GM19324 (cell line): ENCODE data around the gene ASTL.

Source experiments
- ATAC-seq: cut with Tn5 transposase; IDR thresholded peaks from one replicate; pipeline ENCODE4 v1.9.1; 2021; ENCODE audit warnings: mild to moderate bottlenecking, moderate library complexity; ENCODE audit not compliant: unreplicated experiment, low FRiP score

Gene ASTL

DNA sequence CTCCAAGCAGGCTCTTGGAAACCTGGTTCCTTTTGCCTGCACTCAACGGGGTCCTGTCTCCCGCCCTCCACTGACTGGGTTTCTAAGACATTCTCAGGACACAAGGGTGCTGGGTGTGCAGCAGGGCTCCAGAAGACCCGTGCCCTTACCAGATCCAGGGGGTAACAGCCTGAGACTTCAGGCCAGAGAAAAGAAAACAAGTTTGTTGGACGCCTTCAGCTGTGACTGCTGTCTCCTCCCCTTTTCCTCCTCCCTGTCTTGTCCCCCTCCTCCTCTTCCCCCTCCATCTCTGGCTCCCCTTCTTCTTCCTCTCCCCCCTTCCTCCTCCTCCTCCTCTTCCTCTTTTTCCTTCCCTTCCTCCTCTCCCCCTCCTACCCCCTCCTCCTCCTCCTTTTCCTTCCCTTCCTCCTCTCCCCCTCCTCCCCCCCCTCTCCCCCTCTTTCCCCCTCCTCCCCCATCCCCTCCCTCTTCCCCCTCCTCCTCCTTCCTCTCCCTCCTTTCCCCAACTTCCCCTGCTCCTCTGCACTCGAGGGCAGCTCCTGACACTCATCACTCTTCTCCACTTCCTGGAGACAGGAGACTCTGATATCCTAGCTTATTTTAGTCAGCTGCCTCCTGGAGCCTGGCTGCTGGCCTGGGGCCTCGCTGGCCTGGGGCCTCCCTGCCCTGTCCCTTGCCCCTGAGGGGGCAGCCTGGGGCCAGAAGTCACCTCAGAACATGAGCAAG is 34.4 kb downstream of the ASTL start:
- no peak for ATAC-seq

DNA sequence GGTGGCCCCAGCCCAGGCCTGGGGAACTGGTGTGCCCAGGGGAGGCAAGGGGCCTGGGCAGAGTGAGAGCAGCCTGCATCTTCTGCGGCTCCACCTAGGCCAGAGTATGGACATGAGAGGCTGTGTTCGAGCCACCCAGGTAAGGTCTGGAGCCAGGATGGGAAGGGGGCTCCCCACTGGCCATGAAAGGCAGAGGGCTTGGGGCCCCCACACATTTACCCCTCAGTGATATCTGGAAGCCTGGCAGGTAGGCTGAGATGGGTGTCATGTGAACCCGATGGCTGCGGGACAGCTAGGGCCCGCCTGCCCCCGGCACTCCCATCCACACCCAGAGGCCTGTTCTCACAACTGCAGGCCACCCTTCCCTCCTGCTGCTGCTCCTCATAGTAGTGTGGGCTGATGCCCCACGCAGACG is 35.1 kb downstream of the ASTL start:
- ATAC-seq = no peak

DNA sequence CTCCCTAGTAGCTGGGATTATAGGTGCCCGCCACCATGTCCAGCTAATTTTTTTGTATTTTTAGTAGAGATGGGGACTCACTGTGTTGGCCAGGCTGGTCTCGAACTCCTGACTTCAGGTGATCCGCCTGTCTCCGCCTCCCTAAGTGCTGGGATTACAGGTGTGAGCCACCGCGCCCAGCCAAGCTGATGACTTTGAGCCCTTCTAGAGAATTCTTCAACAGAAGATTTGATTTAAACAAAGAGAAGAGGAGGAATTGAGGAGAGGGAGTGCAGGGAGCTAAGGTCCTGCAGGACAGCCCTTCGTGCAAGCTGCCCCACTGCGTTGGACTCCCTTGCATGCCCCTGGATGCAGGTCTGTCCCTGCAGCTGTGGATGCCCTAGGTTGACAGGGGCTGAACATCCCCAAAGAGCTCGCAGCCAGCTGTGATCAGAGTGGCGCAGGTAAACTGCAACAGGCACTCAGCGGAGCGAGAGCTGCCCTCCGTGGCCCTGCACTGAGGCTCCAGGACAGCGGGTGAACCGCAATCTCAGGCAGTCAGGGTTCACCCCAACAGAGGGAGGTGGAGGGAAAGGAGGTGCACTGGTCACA is 35.6 kb downstream of the ASTL start:
- ATAC-seq = no peak

DNA sequence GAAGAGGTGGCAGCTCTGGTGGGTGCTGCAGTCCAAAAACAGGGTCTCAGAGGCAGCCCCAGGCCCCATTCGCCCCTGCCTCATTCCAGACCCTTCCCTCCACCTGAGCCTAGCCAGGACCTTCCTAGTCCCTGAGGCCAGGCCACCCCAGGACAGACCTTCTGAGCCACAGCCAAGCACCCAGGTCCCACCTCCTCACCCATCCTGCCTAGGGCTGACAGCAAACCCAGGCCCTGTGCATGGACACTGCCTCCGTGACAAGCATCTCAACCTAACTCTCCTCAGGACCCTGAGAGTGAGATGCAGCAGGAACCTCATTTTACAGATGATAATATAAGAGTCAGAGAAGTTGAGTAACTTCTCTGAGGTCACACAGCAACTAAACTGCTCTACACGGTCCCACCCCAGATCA is 37.4 kb downstream of the ASTL start:
- no peak for ATAC-seq

DNA sequence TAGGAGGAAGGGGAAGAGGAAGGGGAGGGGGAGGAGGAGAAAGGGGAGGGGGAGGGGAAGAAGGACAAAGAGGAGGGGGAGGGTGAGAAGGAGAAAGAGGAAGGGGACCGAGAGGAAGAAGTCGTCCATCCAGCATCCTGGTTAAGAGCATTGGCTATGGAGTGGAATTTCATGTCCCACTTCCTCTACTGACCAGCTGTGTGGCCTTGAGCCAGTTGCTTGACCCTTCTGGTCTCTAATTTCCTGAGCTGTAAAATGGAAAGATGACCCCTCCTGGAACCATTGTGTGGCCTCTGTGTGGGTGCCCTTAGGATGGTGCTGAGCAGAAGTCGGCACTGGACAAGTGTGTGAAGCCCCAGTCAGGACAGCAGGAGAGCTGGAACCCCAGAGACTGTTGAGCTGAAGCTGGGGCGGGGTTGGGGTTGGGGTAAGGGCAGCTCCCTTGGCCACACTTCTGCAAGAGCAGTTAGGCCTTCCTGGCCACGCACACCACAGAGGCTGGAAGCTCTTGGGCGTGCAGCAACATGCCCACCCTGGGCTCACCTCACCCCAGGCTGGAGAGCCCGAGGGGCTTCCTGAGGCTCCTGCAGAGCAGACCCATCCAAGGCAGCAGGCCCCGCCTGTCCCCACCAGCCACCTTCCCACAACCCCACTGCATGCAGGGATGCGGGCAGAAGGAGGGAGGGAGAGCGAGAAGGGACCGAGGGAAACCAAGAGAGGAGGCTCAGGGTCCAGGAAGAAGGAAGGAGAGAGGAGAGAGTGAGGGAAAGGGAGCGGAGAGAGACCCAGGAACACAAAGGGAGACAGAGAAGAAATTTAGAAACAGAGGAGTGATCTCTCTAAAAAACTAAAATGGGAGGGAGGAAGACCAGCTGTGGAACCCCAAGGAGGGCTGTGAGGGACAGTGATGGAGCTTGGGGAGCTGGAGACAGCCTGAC is 38.2 kb downstream of the ASTL start:
- ATAC-seq = no peak

DNA sequence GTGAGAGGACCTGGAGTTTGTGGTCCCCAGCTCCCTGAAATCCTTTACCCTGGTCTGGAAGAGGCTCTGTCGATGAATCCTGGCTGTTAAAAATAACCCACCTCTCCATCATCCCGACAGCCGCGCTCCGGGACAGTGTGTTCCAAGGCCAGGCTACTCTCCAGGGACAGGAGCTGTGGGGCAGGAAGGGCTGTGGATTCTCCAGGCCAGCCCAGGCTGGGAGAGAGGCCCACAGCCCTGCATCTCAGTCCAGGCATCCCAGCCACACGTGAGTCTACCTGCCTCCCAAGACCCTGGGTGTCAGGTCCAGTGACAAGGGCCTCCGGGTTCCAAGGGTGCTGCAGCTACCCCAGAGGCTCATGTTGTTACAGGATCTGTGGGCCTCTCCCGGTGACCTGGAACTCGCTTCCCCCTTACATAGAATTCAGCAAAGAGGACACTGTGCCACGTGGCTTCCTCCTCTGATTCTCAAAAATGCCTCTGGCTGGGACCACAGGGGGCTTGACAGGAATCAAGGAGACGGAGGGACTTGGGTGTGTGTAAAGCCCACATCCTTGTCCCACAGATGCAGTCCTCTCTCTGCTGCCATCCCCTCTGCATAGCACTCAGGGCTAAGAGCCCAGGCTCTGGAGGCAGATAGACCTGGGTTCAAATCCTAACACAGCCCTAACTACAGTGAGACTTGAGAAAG is 39.3 kb downstream of the ASTL start:
- no peak for ATAC-seq

DNA sequence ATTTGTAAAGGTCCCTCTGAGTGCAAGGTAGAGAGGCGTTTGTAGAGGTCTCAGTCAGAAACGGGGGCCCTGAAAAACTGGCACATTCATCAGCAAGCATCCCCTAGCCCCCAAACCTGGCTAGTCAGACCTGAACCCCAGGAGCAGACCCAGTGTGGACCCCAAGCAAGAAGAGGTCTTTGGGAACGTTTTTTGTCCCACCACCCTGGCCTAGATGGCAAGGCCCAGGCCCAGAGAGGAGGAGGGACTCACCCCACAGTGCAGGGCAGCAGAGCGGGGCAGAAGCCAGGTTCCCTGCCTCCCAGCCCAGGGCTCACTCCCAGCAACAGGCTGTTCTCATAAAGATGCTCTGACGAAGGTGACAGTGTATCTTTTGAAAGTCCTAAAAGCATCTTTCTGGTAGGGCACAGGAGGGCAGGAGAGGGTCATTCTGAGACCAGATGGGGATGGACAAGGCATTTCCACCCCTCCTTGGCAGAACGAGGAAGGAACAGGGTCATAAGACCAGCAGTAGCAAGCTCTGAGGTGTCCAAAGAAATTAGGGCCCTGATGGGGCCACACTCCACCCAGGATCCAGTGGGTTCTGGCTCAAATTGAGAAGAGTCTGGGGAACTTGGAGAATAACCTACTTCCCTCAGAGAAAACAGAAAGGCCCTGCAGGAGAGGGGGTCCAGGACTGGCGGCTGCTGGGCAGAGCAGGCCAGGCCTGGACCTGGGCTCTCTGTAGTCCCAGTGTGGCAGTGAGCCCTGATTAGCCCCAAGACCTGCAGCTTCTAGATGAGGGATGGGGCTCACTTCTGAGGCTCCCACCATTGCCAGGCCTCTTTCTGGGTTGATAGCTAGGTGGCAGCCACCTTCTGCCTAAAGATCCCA is 40.1 kb downstream of the ASTL start:
- ATAC-seq = no peak

DNA sequence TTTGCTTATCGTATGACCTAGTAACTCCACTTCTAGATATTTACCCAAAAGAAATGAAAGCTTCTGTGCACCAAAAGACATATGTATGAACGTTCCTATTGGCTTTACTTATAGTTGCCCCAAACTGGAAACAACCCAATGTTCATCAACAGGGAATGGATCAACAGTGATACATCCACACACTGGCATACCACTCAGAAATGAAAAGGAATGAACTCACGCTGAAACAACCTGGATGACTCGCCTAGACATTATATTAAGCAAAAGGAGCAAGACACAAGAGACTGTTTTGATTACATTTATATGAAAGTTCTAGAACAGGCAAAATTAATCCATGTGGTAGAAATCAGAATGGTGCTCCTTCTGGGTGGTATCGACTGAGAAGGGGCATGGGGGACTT is 40.9 kb downstream of the ASTL start:
- no peak for ATAC-seq

DNA sequence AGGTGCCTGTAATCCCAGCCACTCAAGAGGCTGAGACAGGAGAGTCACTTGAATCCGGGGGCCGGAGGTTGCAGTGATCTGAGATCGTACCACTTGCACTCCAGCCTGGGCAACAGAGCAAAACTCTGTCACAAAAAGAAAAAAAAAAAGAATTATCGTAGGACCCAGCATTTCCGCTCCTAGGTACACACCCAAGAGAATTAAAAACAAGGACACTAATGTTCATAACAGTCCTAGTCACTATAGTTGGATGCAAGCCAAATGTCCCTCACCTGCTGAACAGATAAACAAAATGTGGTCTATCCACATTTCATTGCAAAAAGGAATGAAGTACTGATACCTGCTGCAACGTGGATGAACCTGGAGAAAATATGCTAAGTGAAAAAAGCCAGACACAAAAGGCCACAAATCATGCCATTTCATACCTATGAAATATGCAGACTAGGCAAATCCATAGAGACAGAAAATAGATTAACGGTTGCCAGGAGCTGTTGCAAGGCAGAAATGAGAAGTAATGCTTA is 43.1 kb downstream of the ASTL start:
- ATAC-seq = no peak

DNA sequence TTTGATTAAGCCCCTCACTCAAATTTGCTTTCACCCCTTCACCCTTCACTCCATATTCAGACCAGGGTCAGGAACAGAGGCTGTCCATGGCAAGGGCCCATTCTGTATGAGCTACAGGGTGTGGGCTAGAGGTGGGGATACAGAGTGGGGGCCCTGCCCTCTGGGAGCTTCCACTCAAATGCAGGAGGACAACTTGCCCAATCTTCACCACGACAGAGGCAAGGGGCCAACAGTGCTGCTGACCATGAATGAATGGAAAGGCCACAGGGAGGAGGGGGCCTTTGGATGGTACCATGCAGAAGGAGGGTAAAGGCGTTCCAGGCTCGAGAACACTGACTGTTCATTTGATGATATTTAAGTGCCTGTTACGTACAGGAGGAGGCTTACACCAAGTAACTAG is 44.8 kb downstream of the ASTL start:
- no peak for ATAC-seq

DNA sequence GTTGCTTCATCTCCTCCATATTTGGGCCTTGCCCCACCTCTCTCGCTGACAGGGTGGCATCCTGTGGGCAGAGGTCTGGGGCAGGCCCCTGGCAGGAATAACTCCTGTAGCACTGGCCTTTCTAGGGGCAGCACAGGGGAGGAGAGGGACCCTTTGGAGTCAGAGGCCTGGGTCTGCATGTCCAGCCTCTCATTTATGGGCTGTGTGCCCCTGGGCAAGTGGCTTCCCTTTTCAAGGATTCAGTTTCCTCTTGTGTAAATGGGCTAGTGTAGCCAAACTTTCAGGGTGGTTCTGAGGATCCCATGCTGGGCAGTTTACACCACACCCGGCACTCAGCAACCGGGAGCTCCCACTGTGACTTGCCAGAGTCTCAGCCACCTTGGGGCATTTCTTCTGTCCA is 45.4 kb downstream of the ASTL start:
- no peak for ATAC-seq

DNA sequence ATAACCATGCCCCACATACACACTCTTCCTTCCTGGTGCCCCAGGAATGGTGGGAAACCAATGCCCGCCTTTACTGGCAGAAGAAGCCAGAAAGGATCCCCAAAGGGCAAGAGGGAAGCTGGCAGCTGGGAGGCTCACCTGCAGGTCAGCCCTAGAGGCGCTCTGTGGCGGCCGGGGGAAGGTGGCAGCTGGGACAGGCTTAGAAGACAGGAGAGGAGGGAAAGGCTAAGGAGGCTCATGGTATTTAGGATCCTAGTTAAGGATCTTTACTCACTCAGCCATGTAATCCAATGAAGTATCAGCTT is 45.8 kb downstream of the ASTL start:
- ATAC-seq = no peak

DNA sequence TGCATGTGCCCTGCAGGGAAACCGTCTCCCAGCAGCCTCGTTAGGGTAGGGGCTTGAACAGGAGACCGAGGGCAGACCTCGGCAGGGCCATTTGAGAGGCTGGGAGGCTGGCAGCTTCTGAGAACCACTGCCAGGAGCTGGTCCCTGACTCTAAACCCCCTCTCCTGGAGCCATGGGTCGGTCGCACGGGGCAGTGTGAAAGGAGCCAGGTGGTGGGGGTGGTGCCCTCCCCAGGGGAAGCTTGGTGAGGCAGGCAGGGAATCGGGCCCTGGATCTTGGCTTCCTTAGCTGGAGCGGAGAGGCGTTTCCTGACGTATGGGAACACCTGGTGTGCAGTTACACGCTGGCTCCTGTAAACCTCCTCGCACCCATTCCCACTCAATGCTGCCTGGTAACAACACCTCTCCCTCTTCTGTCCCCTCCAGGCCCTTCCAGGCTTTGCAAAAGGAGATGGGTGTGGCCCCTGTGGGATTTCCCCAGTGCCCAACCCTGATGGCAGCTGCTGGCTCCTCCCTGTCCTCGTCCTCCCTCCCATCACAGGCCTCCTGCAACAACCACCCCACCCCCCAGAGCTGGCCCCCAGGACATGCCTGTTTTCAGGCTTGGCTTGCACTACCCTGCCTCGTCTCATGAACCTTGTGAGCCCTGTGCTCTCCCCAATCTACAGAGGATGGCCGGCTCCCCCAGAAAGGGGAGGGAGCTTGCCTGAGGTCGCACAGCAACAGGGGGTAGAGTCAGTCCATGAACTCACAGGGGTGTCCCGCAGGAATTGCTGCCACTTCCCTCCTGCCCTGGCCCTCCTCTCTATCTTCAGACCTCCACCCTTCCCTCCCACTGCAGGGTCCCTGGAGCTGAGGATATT is 46.4 kb downstream of the ASTL start:
- ATAC-seq = no peak

DNA sequence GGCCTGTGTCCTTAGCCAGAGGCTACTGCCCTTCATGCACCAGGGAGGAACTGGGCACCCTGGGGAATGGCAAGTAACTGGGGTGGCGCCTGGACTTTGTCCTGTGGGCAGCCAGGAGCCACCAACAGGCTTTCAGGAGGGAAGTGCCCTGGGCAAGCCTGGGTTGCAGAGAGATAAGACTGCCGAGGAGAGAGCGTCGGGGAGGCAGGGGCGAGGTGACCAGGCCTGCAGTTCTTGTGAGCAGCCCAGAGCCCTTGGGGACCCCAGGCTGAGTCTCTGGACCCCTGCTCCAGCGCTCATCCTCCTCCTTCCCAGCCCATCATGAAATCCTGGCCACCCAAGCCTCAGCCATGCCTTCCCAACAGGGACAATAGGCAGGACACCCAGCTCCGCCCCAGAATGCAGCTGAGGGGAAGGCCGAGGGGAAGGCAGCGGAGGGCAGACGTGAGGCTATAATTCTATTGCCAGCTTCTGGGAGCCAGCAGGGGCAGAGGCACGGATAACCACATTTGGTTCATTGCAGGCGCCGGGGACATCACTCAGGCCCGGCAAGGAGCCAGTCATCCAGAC is 47.1 kb downstream of the ASTL start:
- ATAC-seq = no peak

DNA sequence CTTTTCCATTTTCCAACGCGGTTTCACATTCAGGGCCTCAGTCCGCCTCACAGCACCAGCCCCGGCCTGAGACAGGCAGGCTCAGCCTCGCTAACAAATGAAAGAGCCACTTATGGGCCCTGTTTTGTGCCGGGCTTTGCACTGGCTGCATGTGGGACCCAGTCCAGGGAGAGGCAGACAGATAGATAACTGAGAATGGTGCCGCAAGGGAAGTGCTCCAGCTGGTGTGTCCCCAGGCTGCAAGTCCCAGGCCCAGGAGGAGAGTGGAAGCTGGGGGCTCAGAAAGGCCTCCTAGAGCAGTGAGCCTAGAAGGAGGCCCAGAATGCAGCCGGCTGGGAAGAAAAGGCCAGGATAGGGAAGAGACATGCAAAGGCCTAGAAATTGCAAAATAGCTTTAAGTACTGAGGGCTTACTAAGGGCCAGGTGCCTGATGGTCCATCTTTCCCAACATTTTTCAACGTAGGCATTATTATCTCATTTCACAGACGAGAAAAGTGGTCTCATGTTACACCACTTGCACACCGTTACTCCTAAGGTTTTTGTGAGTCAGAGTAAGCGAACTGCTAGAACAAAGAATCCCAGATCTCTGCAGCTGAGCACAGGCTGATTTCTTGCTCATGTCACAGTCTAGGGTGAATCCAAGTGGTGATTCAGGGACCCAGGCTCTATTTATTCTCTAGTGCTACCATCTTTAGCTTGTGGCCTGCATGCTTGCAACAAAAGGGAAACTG is 47.9 kb downstream of the ASTL start:
- no peak for ATAC-seq

DNA sequence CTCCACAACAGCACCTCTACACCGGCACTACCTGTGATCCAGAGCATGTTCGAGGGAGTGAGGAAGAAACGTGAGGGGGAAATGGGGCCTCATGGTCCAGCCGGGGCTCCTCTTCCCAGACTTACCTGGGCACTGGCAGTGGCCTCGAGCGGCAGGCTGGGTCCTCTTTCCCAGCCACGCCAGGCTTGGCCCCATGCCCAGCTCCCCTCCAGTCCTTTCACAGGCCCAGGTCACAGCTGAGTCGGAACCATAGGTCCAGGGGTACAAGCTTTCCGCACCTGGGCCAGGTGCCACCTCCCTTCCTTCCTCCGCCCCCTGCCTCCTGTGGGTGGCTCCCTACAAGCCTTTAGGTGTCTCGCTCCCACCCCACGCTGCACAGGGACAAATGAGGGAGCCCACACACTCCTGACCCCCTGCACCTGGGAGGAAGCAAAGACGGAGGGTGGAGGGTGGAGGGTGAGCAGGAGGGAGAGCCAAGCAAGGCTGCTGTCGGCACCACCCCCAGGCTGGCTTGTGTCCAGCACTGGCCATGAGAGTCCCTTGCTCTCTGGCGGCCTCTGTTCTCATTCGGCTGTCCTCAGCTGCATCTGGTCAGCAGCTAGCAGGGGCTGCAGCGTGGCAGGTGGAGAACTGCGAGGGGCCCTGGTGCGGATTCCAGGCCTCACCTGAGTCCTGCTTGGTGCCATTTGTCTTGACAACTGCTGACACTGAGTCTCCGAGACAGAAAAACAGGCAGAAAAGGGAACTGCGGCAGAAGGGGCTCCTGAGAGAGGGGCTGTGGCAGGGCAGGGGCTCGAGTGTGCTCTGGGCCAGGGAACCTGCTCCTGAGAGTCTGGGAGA is 48.7 kb downstream of the ASTL start:
- ATAC-seq = no peak
